HCT116 (cell line): ENCODE data around the gene ABCB7.

ENCODE experiments used
- ELF1 ChIP-seq: IDR thresholded peaks from 2 replicates; pipeline ENCODE4 v1.6.1; 2012; ENCODE audit warnings: low read depth, borderline replicate concordance
- JUND ChIP-seq: IDR thresholded peaks from 2 replicates; pipeline ENCODE4 v1.6.1; 2012
- POLR2A ChIP-seq: IDR thresholded peaks from 2 replicates; pipeline ENCODE4 v1.7.0; 2011; ENCODE audit warnings: borderline replicate concordance; ENCODE audit not compliant: insufficient read depth, insufficient read length; ENCODE audit errors: extremely low read depth
- POLR2AphosphoS5 ChIP-seq: IDR thresholded peaks from 2 replicates; pipeline ENCODE4 v1.6.1; 2011; ENCODE audit warnings: mild to moderate bottlenecking, low read depth, low read length, moderate library complexity
- ZFX ChIP-seq: fragments of 450-650 bp; IDR thresholded peaks from 2 replicates; pipeline ENCODE4 v1.6.1; 2017
- TF ChIP-seq, protein P1 (sequence below), 3 experiments: fragments of 200-600 bp in 1 of 3; sonication (generic) in 1 of 3; IDR thresholded peaks in 2 of 3; conservative IDR thresholded peaks in 1 of 3; 2 replicates each; pipeline ENCODE4 v1.5.1; 2012 to 2017; ENCODE audit warnings: low read depth in 2 of 3, low read length in 2 of 3, antibody characterized with exemption in 1 of 3, borderline replicate concordance in 1 of 3, control low read depth in 1 of 3, mild to moderate bottlenecking in 1 of 3, mixed read lengths in 1 of 3, mixed run types in 1 of 3, moderate library complexity in 1 of 3; ENCODE audit not compliant: insufficient read depth in 1 of 3
- TF ChIP-seq, protein P2 (sequence below): IDR thresholded peaks from 2 replicates; pipeline ENCODE4 v1.6.1; 2012; ENCODE audit warnings: low read depth
- TF ChIP-seq, protein P3 (sequence below): IDR thresholded peaks from 2 replicates; pipeline ENCODE4 v1.6.1; 2011; ENCODE audit warnings: mild to moderate bottlenecking, low read length, moderate library complexity; ENCODE audit not compliant: insufficient replicate concordance; ENCODE audit errors: extremely low read depth

DNA sequence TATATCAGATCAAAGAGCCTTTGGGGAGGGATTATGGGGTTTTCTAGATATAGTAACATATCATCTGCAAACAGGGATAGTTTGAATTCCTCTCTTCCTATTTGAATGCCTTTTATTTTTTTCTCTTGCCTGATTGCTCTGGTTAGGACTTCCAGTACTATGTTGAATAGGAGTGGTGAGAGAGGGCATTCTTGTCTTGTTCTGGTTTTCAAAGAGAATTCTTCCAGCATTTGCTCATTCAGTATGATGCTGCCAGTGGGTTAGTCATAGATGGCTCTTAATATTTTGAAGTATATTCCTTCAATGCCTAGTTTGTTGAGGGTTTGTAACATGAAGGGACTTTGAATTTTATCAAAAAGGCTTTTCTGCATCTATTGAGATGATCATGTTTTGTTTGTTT, 25.6 kb upstream of the ABCB7 start:
- TF ChIP-seq, protein P1, sequence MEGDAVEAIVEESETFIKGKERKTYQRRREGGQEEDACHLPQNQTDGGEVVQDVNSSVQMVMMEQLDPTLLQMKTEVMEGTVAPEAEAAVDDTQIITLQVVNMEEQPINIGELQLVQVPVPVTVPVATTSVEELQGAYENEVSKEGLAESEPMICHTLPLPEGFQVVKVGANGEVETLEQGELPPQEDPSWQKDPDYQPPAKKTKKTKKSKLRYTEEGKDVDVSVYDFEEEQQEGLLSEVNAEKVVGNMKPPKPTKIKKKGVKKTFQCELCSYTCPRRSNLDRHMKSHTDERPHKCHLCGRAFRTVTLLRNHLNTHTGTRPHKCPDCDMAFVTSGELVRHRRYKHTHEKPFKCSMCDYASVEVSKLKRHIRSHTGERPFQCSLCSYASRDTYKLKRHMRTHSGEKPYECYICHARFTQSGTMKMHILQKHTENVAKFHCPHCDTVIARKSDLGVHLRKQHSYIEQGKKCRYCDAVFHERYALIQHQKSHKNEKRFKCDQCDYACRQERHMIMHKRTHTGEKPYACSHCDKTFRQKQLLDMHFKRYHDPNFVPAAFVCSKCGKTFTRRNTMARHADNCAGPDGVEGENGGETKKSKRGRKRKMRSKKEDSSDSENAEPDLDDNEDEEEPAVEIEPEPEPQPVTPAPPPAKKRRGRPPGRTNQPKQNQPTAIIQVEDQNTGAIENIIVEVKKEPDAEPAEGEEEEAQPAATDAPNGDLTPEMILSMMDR (IDR thresholded peaks at IDR 0.05 in 2 of 3, conservative IDR thresholded peaks at IDR 0.05 in 1 of 3; ENCODE audit: borderline replicate concordance in 1 of 3, insufficient read depth in 1 of 3, low read depth in 2 of 3, low read length in 2 of 3) = no peak
- TF ChIP-seq ELF1 (no peak), JUND (no peak), ZFX (no peak), POLR2AphosphoS5 (no peak), POLR2A (no peak)
- TF ChIP-seq, protein P2, sequence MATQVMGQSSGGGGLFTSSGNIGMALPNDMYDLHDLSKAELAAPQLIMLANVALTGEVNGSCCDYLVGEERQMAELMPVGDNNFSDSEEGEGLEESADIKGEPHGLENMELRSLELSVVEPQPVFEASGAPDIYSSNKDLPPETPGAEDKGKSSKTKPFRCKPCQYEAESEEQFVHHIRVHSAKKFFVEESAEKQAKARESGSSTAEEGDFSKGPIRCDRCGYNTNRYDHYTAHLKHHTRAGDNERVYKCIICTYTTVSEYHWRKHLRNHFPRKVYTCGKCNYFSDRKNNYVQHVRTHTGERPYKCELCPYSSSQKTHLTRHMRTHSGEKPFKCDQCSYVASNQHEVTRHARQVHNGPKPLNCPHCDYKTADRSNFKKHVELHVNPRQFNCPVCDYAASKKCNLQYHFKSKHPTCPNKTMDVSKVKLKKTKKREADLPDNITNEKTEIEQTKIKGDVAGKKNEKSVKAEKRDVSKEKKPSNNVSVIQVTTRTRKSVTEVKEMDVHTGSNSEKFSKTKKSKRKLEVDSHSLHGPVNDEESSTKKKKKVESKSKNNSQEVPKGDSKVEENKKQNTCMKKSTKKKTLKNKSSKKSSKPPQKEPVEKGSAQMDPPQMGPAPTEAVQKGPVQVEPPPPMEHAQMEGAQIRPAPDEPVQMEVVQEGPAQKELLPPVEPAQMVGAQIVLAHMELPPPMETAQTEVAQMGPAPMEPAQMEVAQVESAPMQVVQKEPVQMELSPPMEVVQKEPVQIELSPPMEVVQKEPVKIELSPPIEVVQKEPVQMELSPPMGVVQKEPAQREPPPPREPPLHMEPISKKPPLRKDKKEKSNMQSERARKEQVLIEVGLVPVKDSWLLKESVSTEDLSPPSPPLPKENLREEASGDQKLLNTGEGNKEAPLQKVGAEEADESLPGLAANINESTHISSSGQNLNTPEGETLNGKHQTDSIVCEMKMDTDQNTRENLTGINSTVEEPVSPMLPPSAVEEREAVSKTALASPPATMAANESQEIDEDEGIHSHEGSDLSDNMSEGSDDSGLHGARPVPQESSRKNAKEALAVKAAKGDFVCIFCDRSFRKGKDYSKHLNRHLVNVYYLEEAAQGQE = no peak
- TF ChIP-seq, protein P3, sequence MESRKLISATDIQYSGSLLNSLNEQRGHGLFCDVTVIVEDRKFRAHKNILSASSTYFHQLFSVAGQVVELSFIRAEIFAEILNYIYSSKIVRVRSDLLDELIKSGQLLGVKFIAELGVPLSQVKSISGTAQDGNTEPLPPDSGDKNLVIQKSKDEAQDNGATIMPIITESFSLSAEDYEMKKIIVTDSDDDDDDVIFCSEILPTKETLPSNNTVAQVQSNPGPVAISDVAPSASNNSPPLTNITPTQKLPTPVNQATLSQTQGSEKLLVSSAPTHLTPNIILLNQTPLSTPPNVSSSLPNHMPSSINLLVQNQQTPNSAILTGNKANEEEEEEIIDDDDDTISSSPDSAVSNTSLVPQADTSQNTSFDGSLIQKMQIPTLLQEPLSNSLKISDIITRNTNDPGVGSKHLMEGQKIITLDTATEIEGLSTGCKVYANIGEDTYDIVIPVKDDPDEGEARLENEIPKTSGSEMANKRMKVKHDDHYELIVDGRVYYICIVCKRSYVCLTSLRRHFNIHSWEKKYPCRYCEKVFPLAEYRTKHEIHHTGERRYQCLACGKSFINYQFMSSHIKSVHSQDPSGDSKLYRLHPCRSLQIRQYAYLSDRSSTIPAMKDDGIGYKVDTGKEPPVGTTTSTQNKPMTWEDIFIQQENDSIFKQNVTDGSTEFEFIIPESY = no peak
